GM18870 (cell line): ENCODE measurements around the gene NUDT3.
"Not testable (repeated sequence)": the region's sequence is repeated elsewhere in the genome, so short reads cannot be mapped to it uniquely, and the experiment has no call there.

Experiments used
- ATAC-seq: cut with Tn5 transposase; IDR thresholded peaks from one replicate; pipeline ENCODE4 v1.9.1; 2021; ENCODE audit warnings: moderate library complexity; ENCODE audit not compliant: unreplicated experiment

Gene NUDT3

DNA sequence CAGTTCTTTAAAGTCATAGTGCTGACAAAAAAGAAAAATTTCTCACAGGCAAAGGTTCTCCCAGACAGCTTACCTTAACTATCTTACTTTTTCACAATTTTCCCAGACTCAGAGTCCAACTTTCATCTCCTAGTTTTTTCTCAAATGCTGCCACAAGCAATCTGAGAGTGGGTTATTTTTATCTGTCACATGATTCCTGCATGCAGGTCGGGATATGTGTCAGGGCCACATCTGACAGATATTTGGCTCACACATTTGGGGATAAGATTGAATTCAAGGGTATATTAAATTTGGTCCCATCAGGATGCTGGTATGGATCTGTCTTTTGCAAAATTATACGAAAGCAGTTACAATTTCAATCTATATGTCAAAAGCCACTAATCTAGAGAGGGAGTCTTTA lies 93.5 kb downstream of the NUDT3 start:
- no peak for ATAC-seq

GRCh38 chr6:34295721-34296120 lies 96.7 kb downstream of the NUDT3 start:
- peak; percentile 54 for ATAC-seq

- ATAC-seq = no peak
Measured at GRCh38 chr6:34292954-34293353, 99.5 kb downstream of the NUDT3 start.

DNA sequence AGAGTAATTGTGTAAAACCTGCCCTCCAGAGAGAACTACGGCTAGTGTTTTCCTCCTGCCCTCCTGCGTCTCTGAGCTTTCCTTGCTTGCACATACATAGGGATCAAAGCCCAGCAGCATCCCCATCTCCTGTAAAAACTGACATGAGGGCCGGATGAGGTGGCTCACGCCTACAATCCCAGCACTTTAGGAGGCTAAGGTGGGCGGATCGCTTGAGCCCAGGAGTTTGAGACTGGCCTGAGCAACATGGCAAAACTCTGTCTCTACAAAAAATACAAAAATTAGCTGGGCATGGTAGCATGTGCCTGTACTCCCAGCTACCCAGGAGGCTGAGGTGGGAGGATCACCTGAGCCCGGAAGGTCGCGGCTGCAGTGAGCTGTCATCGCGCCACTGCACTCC lies 103.3 kb downstream of the NUDT3 start:
- ATAC-seq = no peak

- ATAC-seq = no peak
Measured at GRCh38 chr6:34288581-34288980, 103.9 kb downstream of the NUDT3 start.

- no peak for ATAC-seq
Measured at GRCh38 chr6:34285448-34286164, 106.9 kb downstream of the NUDT3 start.

- ATAC-seq = no peak
Measured at GRCh38 chr6:34284563-34285447, 107.7 kb downstream of the NUDT3 start.

DNA sequence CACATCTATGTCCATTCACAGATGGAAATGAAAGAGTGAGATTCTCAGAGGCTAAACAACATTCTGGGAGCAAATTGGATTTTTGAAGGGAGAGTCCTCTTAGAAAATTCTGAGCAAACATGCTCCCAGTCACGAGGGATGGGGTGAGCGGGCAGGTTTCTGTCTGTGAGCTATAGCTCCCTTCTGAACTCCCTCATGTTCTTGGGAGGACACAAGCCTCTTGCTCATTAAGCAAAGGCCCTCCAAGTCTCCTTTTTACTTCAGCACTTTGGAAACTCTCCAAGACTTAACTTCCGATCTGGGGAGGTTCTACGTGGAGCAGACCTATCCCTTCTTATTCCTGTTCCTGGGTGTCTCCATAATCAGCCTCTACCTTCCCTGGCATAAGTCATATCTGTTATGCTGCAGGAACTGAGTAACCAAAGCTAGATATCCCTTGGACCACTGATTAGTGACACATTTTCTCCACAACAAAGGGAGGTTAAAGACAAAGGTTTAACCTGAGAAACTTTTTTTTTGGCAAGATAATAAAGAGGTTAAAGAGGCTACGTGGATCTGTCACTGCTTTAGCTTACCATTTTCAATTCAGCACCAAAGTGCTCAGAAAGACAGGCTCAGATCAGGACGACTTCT lies 110.7 kb downstream of the NUDT3 start:
- no peak for ATAC-seq

GRCh38 chr6:34280216-34280615 lies 112.3 kb downstream of the NUDT3 start:
- ATAC-seq = no peak

DNA sequence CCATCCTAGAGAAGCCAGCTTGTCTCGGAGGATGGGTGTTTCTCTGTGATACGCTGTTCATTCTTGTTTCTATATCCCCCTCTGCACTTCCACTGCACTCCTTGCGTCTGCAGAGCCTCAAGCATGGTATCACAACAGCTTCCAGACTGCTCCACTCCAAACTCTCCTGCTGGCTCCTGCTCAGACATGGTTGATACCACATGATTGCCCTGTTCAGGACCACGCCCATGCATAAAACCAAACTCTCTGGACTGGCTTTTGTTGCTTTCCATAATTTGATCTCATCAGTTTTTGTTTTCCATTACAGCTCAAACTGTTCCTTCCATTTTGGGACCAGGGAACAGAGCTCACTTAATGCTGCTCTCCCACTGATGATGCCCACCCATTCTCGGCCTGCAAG lies 113.6 kb downstream of the NUDT3 start:
- no peak for ATAC-seq

- no peak for ATAC-seq
Measured at GRCh38 chr6:34277763-34278112, 114.7 kb downstream of the NUDT3 start.

DNA sequence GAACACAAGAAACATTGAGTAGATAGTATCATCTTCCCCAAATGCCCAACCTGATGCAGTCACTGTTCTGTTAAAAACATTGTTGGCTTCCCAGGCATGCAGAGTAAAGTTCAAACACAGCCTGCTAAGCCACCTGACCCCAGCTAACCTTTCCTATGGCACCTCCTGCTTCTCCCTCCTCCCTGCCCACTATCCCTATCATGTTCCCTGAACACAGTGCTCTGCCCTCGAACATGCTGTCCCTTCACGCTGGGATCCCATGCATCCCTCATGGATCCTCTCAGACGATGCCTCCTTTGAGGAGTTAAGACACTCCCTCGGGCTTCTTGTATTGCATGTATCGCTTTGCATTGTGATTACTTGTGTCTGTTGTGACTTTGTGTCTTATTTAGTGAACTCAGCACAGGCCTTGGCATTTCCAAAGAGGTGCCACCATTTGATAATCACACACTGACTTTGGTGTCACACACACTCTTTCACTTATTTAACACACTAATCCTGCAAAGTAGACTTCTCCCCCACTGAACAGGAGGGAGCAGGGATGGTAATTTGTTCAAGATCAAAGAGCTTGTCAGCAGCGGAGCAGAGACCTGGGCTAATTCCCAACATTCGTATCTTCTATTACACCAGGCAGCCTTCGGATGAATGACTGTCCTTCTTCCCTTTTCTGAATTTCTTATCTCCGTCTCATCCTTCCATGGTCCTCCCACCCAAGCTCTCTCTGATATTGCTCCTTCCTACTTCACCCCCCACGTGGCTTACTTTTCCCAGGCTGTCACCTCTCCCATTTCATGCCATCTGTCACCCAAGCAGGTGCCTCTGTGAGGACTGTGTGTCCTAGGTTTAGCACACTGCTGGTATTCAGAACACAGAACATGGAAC lies 115.3 kb downstream of the NUDT3 start:
- no peak for ATAC-seq

- no peak for ATAC-seq
Measured at GRCh38 chr6:34276191-34276590, 116.3 kb downstream of the NUDT3 start.

- ATAC-seq = no peak
Measured at GRCh38 chr6:34275128-34275804, 117.2 kb downstream of the NUDT3 start.

- no peak for ATAC-seq
Measured at GRCh38 chr6:34274129-34274528, 118.3 kb downstream of the NUDT3 start.

GRCh38 chr6:34273242-34273805 lies 119.1 kb downstream of the NUDT3 start:
- ATAC-seq = no peak

DNA sequence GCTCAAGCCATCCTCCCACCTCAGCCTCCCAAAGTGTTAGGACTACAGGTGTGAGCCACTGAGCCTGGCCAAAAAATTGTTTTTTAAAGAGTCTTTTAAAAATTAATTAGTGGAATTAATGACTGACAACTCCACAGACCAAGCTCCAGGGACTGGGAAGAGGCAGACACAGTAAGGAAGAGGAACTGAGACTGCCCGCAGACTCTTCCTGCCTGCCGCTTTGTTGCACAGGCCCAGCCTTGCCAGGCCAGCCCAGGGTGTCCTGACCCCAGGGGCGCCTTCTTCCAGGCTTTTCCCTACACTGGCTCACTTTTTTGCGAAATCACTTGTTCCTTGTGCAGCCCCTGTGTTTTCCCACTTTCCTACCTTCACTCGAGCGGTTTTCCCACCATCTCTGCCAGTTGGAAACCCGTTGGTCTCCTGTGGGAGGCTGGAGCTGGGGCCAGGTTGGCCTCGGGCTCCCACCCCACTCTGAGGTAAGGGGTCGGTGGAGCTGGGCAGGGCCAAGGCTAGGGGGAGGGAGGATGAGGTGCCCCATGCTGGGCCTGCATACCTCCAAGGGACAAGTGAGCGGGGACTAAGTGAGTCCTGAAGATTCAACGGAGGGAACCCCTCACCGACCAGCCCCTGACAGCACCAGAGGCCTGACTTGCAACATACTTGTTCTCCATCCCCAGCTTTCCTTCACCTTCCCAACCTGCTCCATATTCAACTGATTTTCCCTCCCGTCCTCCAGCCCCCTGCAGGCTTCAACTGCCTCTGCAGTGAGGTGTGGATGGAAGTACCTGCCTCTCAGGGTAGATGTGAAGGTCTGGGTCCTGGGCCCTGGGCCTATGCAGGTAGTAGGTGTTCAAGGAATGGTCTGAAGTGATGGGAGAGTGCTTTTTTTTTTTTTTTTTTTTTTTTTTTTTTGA lies 120.2 kb downstream of the NUDT3 start:
- no peak for ATAC-seq

GRCh38 chr6:34269658-34270341 lies 122.7 kb downstream of the NUDT3 start:
- ATAC-seq = not testable (repeated sequence)
